K562 (cell line): ENCODE measurements around the gene TNPO2. TPM values are rescaled to one million over a fixed set of nuclear protein-coding genes. Genes with fewer than 3 reads are reported as not detected.

Source experiments
- AFF1 ChIP-seq, 2 experiments: fragments of 450-650 bp; IDR thresholded peaks; 2 replicates each; pipeline ENCODE4 v1.6.1; 2018; ENCODE audit warnings: mild to moderate bottlenecking in 2 of 2, low read depth in 1 of 2; ENCODE audit not compliant: partially characterized antibody in 2 of 2
- ELF4 ChIP-seq: fragments of 450-650 bp; formaldehyde crosslinking; IDR thresholded peaks from 2 replicates; pipeline ENCODE4 v1.4.0; 2022; ENCODE audit warnings: missing genetic modification characterization
- HDAC2 ChIP-seq: fragments of 450-650 bp; IDR thresholded peaks from 2 replicates; pipeline ENCODE4 v1.6.1; 2016; ENCODE audit warnings: mild to moderate bottlenecking
- POLR2H ChIP-seq: IDR thresholded peaks from 2 replicates; pipeline ENCODE4 v1.6.1; 2016; ENCODE audit warnings: missing genetic modification characterization, low read depth, mild to moderate bottlenecking, control low read depth, missing compliant biosample characterization, moderate library complexity
- STAT5A ChIP-seq: IDR thresholded peaks from 2 replicates; pipeline ENCODE4 v1.6.1; 2012; ENCODE audit warnings: low read length, inconsistent platforms, borderline replicate concordance
- TFAP4 ChIP-seq: sonication (generic); formaldehyde crosslinking; IDR thresholded peaks from 2 replicates; pipeline ENCODE4 v1.8.0; 2022; ENCODE audit warnings: missing genetic modification reagents, mild to moderate bottlenecking, moderate library complexity, borderline replicate concordance
- U2AF1 ChIP-seq: fragments of 200-400 bp; formaldehyde crosslinking; optimal IDR thresholded peaks from 2 replicates; pipeline ENCODE3; 2017; ENCODE audit warnings: mild to moderate bottlenecking, low read depth, low read length, moderate library complexity
- polyA plus RNA-seq, 8 experiments: library from polyadenylated mRNA; depleted of rRNA in 4 of 8; stranded (reverse) in 5 of 8; unstranded in 3 of 8; fragments of >200 nt; fragmentation: Nextera tagmentation in 2 of 8; fragmentation: Illumina TruSeq in 1 of 8; extraction: Ambion mirVana in 2 of 8; extraction: Trizol in 1 of 8; gene quantifications; 2 replicates each; pipeline versions ENCODE4 v1.2.1 to v1.2.3, GENCODE V29; 2011 to 2014; ENCODE audit warnings: inconsistent platforms in 1 of 8, missing spikeins in 1 of 8
- total RNA-seq, 7 experiments: library from RNA; depleted of rRNA in 6 of 7; stranded (reverse); fragments of >200 nt in 6 of 7; fragmentation: Illumina TruSeq in 2 of 7; extraction: Trizol in 2 of 7; gene quantifications; 2 replicates each; pipeline versions ENCODE4 v1.2.1 to v1.2.3, GENCODE V29; 2011 to 2021; ENCODE audit warnings: low replicate concordance in 1 of 7
- TF ChIP-seq, protein P1 (sequence below): fragments of 200-600 bp; sonication (generic); IDR thresholded peaks from one replicate; pipeline ENCODE4 v1.6.1; 2012; ENCODE audit warnings: mild to moderate bottlenecking, low read depth, low read length, inconsistent platforms
- TF ChIP-seq, protein P2 (sequence below): fragments of 250-450 bp; sonication (Bioruptor Pico); IDR thresholded peaks from 2 replicates; pipeline ENCODE4 v1.9.0; 2021; ENCODE audit warnings: mild to moderate bottlenecking

Gene TNPO2
- total and polyA plus RNA-seq, 9 of the 15 experiments (the other 6 are each of a cell fraction or from before 2014, with no cell fraction given): 6.0 to 126 (median 53.8) TPM

DNA sequence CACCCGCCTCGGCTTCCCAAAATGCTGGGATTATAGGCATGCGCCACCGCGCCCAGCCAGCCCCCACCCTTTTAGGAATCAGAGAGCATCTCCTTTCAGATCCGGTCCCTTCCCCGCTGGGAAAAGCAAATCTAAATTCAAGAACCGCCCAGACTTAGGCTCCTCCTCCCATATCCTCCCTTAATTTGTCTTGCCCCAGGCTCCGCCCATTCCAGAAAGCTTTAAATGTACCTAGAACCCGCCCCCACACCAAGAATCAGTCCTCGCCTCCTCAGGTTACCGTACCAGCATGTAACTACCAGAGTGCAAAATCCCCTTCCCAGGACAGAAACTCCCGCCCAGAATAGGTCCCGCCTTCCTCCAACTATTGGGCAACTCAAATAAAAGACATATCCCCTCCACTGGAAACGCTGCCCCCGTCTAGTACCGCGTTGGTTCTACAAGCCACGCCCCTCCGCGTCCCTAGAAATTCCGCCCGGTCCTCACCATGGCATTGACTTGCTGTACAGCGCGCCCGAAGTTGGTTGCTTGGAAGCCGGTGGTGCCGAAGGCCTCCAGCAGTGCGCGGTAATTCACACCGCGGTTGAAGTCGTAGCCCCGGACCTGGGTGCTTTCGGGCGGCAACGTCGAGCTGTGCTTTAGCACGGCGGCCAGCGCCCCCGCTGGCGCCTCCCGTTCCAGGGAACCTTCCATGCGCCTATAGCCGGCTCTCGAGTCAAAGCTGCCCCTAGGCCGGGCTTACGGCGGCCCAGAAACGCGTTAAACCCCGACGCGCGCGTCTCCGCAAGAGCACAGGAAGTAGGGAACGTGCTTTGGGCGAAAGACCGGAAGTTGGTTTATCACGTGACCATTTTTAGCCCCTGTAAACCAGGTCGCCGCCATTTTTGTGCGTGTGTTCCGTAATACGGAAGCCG lies 42.4 kb downstream of the TNPO2 start, which contains the start of gene DHPS (continued):
- TF ChIP-seq U2AF1 (no peak), STAT5A (no peak), ELF4 (no peak; the same call in 1 of the 2 replicates), POLR2H (tag) (peak; percentile 91), AFF1 (IDR thresholded peaks at IDR 0.05; ENCODE audit: low read depth in 1 of 2, partially characterized antibody in 2 of 2) (peak in 1 of 2 experiments; percentile 85), HDAC2 (peak; percentile 55; the same call in 1 of the 2 replicates), TFAP4 (peak; percentile 79)
- TF ChIP-seq, protein P1, sequence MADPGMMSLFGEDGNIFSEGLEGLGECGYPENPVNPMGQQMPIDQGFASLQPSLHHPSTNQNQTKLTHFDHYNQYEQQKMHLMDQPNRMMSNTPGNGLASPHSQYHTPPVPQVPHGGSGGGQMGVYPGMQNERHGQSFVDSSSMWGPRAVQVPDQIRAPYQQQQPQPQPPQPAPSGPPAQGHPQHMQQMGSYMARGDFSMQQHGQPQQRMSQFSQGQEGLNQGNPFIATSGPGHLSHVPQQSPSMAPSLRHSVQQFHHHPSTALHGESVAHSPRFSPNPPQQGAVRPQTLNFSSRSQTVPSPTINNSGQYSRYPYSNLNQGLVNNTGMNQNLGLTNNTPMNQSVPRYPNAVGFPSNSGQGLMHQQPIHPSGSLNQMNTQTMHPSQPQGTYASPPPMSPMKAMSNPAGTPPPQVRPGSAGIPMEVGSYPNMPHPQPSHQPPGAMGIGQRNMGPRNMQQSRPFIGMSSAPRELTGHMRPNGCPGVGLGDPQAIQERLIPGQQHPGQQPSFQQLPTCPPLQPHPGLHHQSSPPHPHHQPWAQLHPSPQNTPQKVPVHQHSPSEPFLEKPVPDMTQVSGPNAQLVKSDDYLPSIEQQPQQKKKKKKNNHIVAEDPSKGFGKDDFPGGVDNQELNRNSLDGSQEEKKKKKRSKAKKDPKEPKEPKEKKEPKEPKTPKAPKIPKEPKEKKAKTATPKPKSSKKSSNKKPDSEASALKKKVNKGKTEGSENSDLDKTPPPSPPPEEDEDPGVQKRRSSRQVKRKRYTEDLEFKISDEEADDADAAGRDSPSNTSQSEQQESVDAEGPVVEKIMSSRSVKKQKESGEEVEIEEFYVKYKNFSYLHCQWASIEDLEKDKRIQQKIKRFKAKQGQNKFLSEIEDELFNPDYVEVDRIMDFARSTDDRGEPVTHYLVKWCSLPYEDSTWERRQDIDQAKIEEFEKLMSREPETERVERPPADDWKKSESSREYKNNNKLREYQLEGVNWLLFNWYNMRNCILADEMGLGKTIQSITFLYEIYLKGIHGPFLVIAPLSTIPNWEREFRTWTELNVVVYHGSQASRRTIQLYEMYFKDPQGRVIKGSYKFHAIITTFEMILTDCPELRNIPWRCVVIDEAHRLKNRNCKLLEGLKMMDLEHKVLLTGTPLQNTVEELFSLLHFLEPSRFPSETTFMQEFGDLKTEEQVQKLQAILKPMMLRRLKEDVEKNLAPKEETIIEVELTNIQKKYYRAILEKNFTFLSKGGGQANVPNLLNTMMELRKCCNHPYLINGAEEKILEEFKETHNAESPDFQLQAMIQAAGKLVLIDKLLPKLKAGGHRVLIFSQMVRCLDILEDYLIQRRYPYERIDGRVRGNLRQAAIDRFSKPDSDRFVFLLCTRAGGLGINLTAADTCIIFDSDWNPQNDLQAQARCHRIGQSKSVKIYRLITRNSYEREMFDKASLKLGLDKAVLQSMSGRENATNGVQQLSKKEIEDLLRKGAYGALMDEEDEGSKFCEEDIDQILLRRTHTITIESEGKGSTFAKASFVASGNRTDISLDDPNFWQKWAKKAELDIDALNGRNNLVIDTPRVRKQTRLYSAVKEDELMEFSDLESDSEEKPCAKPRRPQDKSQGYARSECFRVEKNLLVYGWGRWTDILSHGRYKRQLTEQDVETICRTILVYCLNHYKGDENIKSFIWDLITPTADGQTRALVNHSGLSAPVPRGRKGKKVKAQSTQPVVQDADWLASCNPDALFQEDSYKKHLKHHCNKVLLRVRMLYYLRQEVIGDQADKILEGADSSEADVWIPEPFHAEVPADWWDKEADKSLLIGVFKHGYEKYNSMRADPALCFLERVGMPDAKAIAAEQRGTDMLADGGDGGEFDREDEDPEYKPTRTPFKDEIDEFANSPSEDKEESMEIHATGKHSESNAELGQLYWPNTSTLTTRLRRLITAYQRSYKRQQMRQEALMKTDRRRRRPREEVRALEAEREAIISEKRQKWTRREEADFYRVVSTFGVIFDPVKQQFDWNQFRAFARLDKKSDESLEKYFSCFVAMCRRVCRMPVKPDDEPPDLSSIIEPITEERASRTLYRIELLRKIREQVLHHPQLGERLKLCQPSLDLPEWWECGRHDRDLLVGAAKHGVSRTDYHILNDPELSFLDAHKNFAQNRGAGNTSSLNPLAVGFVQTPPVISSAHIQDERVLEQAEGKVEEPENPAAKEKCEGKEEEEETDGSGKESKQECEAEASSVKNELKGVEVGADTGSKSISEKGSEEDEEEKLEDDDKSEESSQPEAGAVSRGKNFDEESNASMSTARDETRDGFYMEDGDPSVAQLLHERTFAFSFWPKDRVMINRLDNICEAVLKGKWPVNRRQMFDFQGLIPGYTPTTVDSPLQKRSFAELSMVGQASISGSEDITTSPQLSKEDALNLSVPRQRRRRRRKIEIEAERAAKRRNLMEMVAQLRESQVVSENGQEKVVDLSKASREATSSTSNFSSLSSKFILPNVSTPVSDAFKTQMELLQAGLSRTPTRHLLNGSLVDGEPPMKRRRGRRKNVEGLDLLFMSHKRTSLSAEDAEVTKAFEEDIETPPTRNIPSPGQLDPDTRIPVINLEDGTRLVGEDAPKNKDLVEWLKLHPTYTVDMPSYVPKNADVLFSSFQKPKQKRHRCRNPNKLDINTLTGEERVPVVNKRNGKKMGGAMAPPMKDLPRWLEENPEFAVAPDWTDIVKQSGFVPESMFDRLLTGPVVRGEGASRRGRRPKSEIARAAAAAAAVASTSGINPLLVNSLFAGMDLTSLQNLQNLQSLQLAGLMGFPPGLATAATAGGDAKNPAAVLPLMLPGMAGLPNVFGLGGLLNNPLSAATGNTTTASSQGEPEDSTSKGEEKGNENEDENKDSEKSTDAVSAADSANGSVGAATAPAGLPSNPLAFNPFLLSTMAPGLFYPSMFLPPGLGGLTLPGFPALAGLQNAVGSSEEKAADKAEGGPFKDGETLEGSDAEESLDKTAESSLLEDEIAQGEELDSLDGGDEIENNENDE: no peak
- TF ChIP-seq, protein P2, sequence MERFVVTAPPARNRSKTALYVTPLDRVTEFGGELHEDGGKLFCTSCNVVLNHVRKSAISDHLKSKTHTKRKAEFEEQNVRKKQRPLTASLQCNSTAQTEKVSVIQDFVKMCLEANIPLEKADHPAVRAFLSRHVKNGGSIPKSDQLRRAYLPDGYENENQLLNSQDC: no peak
